Prostate gland (tissue), 2 donors: ENCODE data around the gene SCFD2.

Source experiments
- POLR2A ChIP-seq: fragments of 450-650 bp; IDR thresholded peaks from one replicate; pipeline ENCODE4 v1.6.1; 2016; ENCODE audit warnings: antibody characterized with exemption, mild to moderate bottlenecking
- TF ChIP-seq, protein P1 (sequence below), 4 experiments: fragments of 200-600 bp in 2 of 4; fragments of 450-650 bp in 2 of 4; sonication (generic) in 2 of 4; IDR thresholded peaks; 1 replicate in 3 of 4; 2 replicates in 1 of 4; pipeline ENCODE4 v1.5.1; 2016 to 2019; ENCODE audit warnings: antibody characterized with exemption in 4 of 4, mild to moderate bottlenecking in 2 of 4, moderate library complexity in 2 of 4

DNA sequence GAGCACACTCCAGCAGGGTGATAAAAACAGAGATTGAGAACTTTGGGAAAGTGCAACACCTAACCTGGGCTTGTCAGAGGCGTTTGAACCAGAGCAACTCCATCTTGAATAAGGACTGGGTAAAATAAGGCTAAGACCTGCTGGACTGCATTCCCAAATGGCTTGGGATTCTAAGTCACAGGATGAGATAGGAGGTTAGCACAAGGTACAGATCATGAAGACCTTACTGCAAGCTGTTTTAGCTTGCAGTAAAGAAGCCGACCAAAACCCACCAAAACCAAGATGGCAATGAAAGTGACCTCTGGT, 43.9 kb downstream of the SCFD2 start:
- TF ChIP-seq, protein P1, sequence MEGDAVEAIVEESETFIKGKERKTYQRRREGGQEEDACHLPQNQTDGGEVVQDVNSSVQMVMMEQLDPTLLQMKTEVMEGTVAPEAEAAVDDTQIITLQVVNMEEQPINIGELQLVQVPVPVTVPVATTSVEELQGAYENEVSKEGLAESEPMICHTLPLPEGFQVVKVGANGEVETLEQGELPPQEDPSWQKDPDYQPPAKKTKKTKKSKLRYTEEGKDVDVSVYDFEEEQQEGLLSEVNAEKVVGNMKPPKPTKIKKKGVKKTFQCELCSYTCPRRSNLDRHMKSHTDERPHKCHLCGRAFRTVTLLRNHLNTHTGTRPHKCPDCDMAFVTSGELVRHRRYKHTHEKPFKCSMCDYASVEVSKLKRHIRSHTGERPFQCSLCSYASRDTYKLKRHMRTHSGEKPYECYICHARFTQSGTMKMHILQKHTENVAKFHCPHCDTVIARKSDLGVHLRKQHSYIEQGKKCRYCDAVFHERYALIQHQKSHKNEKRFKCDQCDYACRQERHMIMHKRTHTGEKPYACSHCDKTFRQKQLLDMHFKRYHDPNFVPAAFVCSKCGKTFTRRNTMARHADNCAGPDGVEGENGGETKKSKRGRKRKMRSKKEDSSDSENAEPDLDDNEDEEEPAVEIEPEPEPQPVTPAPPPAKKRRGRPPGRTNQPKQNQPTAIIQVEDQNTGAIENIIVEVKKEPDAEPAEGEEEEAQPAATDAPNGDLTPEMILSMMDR (IDR thresholded peaks at IDR 0.05) = no peak
- TF ChIP-seq POLR2A = no peak
